PC-9 (cell line): Measurements from ENCODE around the gene C2orf42. TPM values are rescaled to one million over a fixed set of nuclear protein-coding genes. Genes with fewer than 3 reads are reported as not detected.
A peak's percentile ranks its signal among the peaks of the same experiment; 100 is the strongest.

Source experiments
- BruUV-seq: library from RNA; stranded (reverse); fragments of 400-500 nt; replicated peaks from 2 replicates; lab custom pipeline; 2021; lab: Mats Ljungman, UMichigan
- CTCF ChIA-PET: fragments of 300-600 bp; sonication (Branson Sonifier 250); formaldehyde crosslinking; loops from one replicate; lab custom pipeline; 2022; ENCODE audit warnings: antibody characterized with exemption; lab: Charles Lee
- POLR2A ChIA-PET: fragments of 300-600 bp; sonication (Branson Sonifier 250); formaldehyde crosslinking; loops from one replicate; lab custom pipeline; 2022; ENCODE audit warnings: antibody characterized with exemption; ENCODE audit not compliant: unreplicated experiment; lab: Charles Lee
- DNase-seq, 2 experiments: peaks; one replicate each; pipeline versions ENCODE4 v3.0.0 to v3.0.0-alpha.2; 2015 to 2022; ENCODE audit warnings: mixed read lengths in 1 of 2
- H2AFZ ChIP-seq: fragments of 200-600 bp; sonication (generic); 2 replicates; pipeline ENCODE4 v1.8.1; 2017; ENCODE audit warnings: antibody characterized with exemption
- H3F3A ChIP-seq: fragments of 200-600 bp; sonication (generic); 2 replicates; pipeline ENCODE4 v1.8.1; 2017; ENCODE audit warnings: antibody characterized with exemption, mild to moderate bottlenecking, low read depth; ENCODE audit not compliant: insufficient read depth
- H3K27ac ChIP-seq: fragments of 200-600 bp; sonication (generic); 2 replicates; pipeline ENCODE4 v1.6.1; 2016; ENCODE audit warnings: mixed run types
- H3K27me3 ChIP-seq: fragments of 200-600 bp; sonication (generic); 2 replicates; pipeline ENCODE4 v1.6.1; 2016; ENCODE audit warnings: low read depth, mixed run types; ENCODE audit not compliant: insufficient read depth
- H3K36me3 ChIP-seq: fragments of 200-600 bp; sonication (generic); 2 replicates; pipeline ENCODE4 v1.6.1; 2016; ENCODE audit warnings: low read depth, mixed run types
- H3K4me1 ChIP-seq: fragments of 200-600 bp; sonication (generic); replicated peaks from 2 replicates; pipeline ENCODE4 v1.6.1; 2016; ENCODE audit warnings: mixed run types; ENCODE audit not compliant: insufficient read depth
- H3K4me2 ChIP-seq: fragments of 200-600 bp; sonication (generic); 2 replicates; pipeline ENCODE4 v1.6.1; 2017; ENCODE audit warnings: mixed run types
- H3K4me3 ChIP-seq: fragments of 200-600 bp; sonication (generic); 2 replicates; pipeline ENCODE4 v1.6.1; 2016; ENCODE audit warnings: mixed run types
- H3K79me2 ChIP-seq: fragments of 200-600 bp; sonication (generic); 2 replicates; pipeline ENCODE4 v1.6.1; 2017; ENCODE audit warnings: low read depth, mixed run types
- H3K9me2 ChIP-seq: fragments of 200-600 bp; sonication (generic); 2 replicates; pipeline ENCODE4 v1.8.1; 2017; ENCODE audit warnings: mild to moderate bottlenecking; ENCODE audit not compliant: insufficient read depth
- H3K9me3 ChIP-seq: fragments of 200-600 bp; sonication (generic); 2 replicates; pipeline ENCODE4 v1.8.1; 2016; ENCODE audit warnings: low read depth; ENCODE audit not compliant: insufficient read depth
- H4K20me1 ChIP-seq: fragments of 200-600 bp; sonication (generic); 2 replicates; pipeline ENCODE4 v1.8.1; 2017; ENCODE audit not compliant: insufficient read depth
- CTCF ChIP-seq: fragments of 200-600 bp; sonication (generic); conservative IDR thresholded peaks from 2 replicates; pipeline ENCODE4 v1.6.1; 2017; ENCODE audit warnings: mixed run types, antibody characterized with exemption, mild to moderate bottlenecking, moderate library complexity
- EZH2 ChIP-seq: fragments of 200-600 bp; sonication (generic); IDR thresholded peaks from 2 replicates; pipeline ENCODE4 v1.8.0; 2017; ENCODE audit warnings: antibody characterized with exemption, low read depth
- intact Hi-C: fragments of 100-400 bp; cut with micrococcal nuclease; formaldehyde crosslinking; loops from one replicate; pipeline ENCODE4 v1.10.0; 2022; ENCODE audit not compliant: unreplicated experiment
- total RNA-seq: library from RNA; stranded (reverse); gene quantifications from 2 replicates; pipeline ENCODE4 v1.2.3, GENCODE V29; 2021

The C2orf42 gene
- total RNA-seq, 1 experiment from 2014 or later, result 12.7 TPM

GRCh38 chr2:70128005-70128404, 62.8 kb downstream of the C2orf42 start:
- no peaks in the 10 kb centered on the region for H3K9me2 ChIP-seq
- no peaks in the 10 kb centered on the region for H3K27me3 ChIP-seq
- TF ChIP-seq EZH2, result no peak
- TF ChIP-seq CTCF, result no peak
- H3F3A ChIP-seq, result peaks cover 25% of the 10 kb centered on the region
- POLR2A ChIA-PET, result no interaction called here
- no peaks in the 10 kb centered on the region for H3K9me3 ChIP-seq
- no peak overlapping the region for H3K27ac ChIP-seq
- H3K4me2 ChIP-seq, result no peak overlapping the region
- peaks cover 49% of the 10 kb centered on the region for H3K4me1 ChIP-seq
- no peak overlapping the region for H2AFZ ChIP-seq
- intact Hi-C loops, result no loop called here
- no peaks in the 10 kb centered on the region for H3K79me2 ChIP-seq
- H4K20me1 ChIP-seq, result no peaks in the 10 kb centered on the region
- DNase-seq, result no peak
- no peaks in the 10 kb centered on the region for H3K36me3 ChIP-seq
- CTCF ChIA-PET, result no interaction called here
- no TSS peak for BruUV-seq
- no peak overlapping the region for H3K4me3 ChIP-seq

GRCh38 chr2:70126413-70126812, 64.4 kb downstream of the C2orf42 start:
- Histone ChIP-seq H3K4me3 (no peak overlapping the region), H3K79me2 (no peaks in the 10 kb centered on the region), H3K9me2 (no peaks in the 10 kb centered on the region), H3K4me1 (peaks cover 33% of the 10 kb centered on the region), H3K27ac (no peak overlapping the region), H3K36me3 (no peaks in the 10 kb centered on the region), H4K20me1 (no peaks in the 10 kb centered on the region), H3K9me3 (no peaks in the 10 kb centered on the region), H3K27me3 (no peaks in the 10 kb centered on the region), H3K4me2 (no peak overlapping the region), H2AFZ (no peak overlapping the region), H3F3A (peaks cover 34% of the 10 kb centered on the region)
- BruUV-seq, result no TSS peak
- CTCF ChIA-PET, result interaction anchor here (0.9 kb wide), 1 partner anchor 7 kb away, joined by 3 read pairs; no protein-coding TSS in a partner anchor
- POLR2A ChIA-PET, result no interaction called here
- intact Hi-C loops, result no loop called here
- no peak for DNase-seq
- TF ChIP-seq CTCF (no peak), EZH2 (no peak)

- H3K4me2 ChIP-seq, result peak overlapping the region; percentile 99
- H3K9me3 ChIP-seq, result no peaks in the 10 kb centered on the region
- no peaks in the 10 kb centered on the region for H3K27me3 ChIP-seq
- H3K36me3 ChIP-seq, result no peaks in the 10 kb centered on the region
- BruUV-seq, result no TSS peak
- H3K4me3 ChIP-seq, result peak overlapping the region; percentile 95
- ChIA-PET CTCF (interaction anchor here (0.9 kb wide), 1 partner anchor 8 kb away, joined by 3 read pairs; no protein-coding TSS in a partner anchor), POLR2A (no interaction called here)
- peak overlapping the region; percentile 99 for H2AFZ ChIP-seq
- peaks cover 32% of the 10 kb centered on the region for H3K4me1 ChIP-seq
- H4K20me1 ChIP-seq, result no peaks in the 10 kb centered on the region
- H3K79me2 ChIP-seq, result no peaks in the 10 kb centered on the region
- DNase-seq, result no peak
- H3F3A ChIP-seq, result peaks cover 35% of the 10 kb centered on the region
- H3K27ac ChIP-seq, result peak overlapping the region; percentile 89
- TF ChIP-seq CTCF, result no peak
- no peak for TF ChIP-seq EZH2
- no peaks in the 10 kb centered on the region for H3K9me2 ChIP-seq
- intact Hi-C loops, result loop anchor here (2.0 kb wide), 2 partner anchors 15 to 17 kb away; no protein-coding TSS in a partner anchor
These were observed 65.3 kb downstream of the C2orf42 start for GRCh38 chr2:70125498-70125898.
